ENCODE results near the gene PCDH1.

The PCDH1 gene

DNA sequence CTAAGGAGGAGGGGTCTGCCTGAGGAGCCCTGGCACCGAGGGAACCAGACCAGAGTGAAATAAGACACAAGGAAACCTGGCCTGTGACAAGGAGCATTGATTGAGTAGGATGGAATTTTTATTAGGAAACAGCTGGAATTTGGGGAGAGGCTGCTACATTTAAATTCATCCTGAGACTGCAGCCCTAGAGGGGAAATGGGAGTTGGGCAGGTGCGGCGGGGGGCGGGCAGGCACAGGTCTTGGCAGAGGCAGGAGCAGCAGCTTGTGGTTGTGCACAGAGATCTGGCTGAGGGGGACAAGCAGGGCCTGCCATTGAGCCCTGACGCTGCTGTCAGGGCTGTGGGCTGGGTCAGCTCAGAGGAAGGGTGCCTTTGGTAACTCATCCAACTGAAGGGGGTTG is 71.6 kb downstream of the PCDH1 start:
- DNase-seq, result no peak

DNA sequence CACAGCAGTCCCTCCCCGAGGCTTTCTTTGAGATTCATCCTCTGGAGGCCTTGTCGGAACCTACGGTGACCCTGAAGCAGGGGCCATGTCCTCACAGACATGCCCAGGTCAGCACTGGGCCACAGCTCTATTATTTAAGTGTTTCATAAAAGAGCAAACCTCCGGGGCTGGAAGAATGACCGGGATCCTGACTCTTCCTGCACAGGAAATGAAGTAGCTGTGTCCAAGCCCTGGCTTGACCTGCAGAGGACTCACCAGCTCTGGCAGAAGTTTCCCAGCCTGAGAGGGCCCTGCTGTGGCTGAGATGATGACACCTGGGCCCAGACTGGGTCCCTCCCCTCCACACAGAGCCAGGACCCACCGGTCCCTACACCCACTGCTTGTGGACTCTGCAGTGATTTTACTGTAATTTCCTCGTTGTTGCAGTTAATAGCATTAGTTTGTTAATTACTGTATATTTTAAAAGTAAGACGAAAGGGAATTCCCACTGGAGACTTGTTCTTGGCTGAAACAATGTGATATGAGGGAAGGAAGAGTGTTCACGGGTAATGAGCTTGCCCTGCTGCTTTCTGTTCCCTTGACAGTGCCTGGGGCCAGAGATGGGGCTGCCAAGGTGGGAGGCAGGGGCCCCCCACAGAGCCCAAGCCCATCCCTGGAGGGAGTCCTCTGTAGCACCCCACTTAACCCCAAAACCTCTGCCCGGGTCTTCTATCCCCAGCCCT is 72.2 kb downstream of the PCDH1 start:
- no peak for DNase-seq

DNA sequence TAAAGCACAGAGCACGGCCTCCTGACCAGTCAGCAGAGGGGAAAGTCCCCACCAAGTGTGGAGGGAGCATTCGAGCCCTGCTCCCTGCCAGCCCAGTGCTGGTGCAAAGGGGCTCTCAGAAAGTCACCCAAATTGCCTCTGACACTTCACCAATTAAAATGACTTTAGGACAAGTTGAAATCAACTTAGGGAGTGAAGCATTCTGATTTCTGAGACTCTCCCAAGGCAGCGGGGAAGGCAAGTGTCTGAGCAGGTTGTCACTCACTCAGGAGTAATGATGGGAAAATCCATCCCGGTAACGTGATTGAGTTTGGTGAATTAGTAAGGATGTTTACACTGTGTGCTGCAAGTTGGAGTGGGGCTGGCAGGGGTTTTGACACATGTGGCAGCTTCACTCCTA is 73.7 kb downstream of the PCDH1 start:
- DNase-seq, result no peak
